Fibroblast of lung (primary cell): ENCODE measurements around the gene TTI1. TPM values are rescaled to one million over a fixed set of nuclear protein-coding genes. Genes with fewer than 3 reads are reported as not detected.

ENCODE experiments used
- DNase-seq, 2 donors: peaks; one replicate each; pipeline versions ENCODE4 v3.0.0 to v3.0.0-alpha.2; 2010; ENCODE audit warnings: low read depth in 2 of 2
- H2AFZ ChIP-seq: 2 replicates; pipeline ENCODE4 v1.5.1; 2012; ENCODE audit warnings: low read length, control low read depth, inconsistent platforms
- H3K27ac ChIP-seq: 2 replicates; pipeline ENCODE4 v1.5.1; 2011; ENCODE audit warnings: low read length, control low read depth; ENCODE audit not compliant: insufficient read depth
- H3K27me3 ChIP-seq: 2 replicates; pipeline ENCODE4 v1.5.1; 2011; ENCODE audit warnings: mild to moderate bottlenecking, low read length; ENCODE audit not compliant: control insufficient read depth, insufficient read depth
- H3K36me3 ChIP-seq: 2 replicates; pipeline ENCODE4 v1.5.1; 2011; ENCODE audit warnings: low read length; ENCODE audit not compliant: control insufficient read depth, insufficient read depth
- H3K4me1 ChIP-seq: 2 replicates; pipeline ENCODE4 v1.5.1; 2011; ENCODE audit warnings: low read length; ENCODE audit not compliant: control insufficient read depth, insufficient read depth; ENCODE audit errors: extremely low read depth
- H3K4me2 ChIP-seq: 2 replicates; pipeline ENCODE4 v1.5.1; 2011; ENCODE audit warnings: low read length, control low read depth; ENCODE audit not compliant: insufficient read depth; ENCODE audit errors: extremely low read depth
- H3K4me3 ChIP-seq, 4 experiments: fragments of 200-600 bp in 1 of 4; sonication (generic) in 1 of 4; replicated peaks in 1 of 4; 2 replicates each; pipeline ENCODE4 v1.5.1; 2011 to 2016; ENCODE audit warnings: low read length in 4 of 4, low read depth in 3 of 4, mild to moderate bottlenecking in 3 of 4, control low read depth in 2 of 4, inconsistent platforms in 1 of 4, mixed read lengths in 1 of 4; ENCODE audit not compliant: insufficient read depth in 1 of 4; ENCODE audit errors: control extremely low read depth in 1 of 4
- H3K79me2 ChIP-seq: 2 replicates; pipeline ENCODE4 v1.5.1; 2012; ENCODE audit warnings: mild to moderate bottlenecking, low read length, inconsistent platforms; ENCODE audit not compliant: control insufficient read depth, insufficient read depth
- H3K9ac ChIP-seq: 2 replicates; pipeline ENCODE4 v1.5.1; 2011; ENCODE audit warnings: mild to moderate bottlenecking, low read length, control low read depth; ENCODE audit not compliant: insufficient read depth
- H3K9me3 ChIP-seq: 2 replicates; pipeline ENCODE4 v1.5.1; 2012; ENCODE audit warnings: low read depth, low read length; ENCODE audit not compliant: control insufficient read depth, insufficient read depth
- H4K20me1 ChIP-seq: 2 replicates; pipeline ENCODE4 v1.5.1; 2011; ENCODE audit warnings: low read length; ENCODE audit not compliant: control insufficient read depth, insufficient read depth; ENCODE audit errors: extremely low read depth
- CTCF ChIP-seq, 2 donors: IDR thresholded peaks in 1 of 2; conservative IDR thresholded peaks in 1 of 2; 1 replicate in 1 of 2; 2 replicates in 1 of 2; pipeline ENCODE4 v1.5.1; 2011 to 2012; ENCODE audit warnings: low read length in 2 of 2, control low read depth in 1 of 2, inconsistent platforms in 1 of 2, low read depth in 1 of 2, mild to moderate bottlenecking in 1 of 2
- EZH2 ChIP-seq: IDR thresholded peaks from 2 replicates; pipeline ENCODE4 v1.5.1; 2012; ENCODE audit warnings: low read length, control low read depth, mild to moderate bottlenecking; ENCODE audit errors: missing control alignments
- polyA plus RNA-seq, 2 donors: library from polyadenylated mRNA; depleted of rRNA in 1 of 2; stranded (reverse) in 1 of 2; unstranded in 1 of 2; fragments of >200 nt; gene quantifications; 2 replicates each; pipeline ENCODE4 v1.2.1, GENCODE V29; 2011 to 2012; ENCODE audit warnings: missing spikeins in 1 of 2
- total RNA-seq: library from RNA; depleted of rRNA; stranded (reverse); fragments of >200 nt; gene quantifications from 2 replicates; pipeline ENCODE4 v1.2.1, GENCODE V29; 2014

TTI1 gene
- total and polyA plus RNA-seq, 2 donors (not counting 1 experiment from before 2014, with no cell fraction given), result 12.6 to 20.0 TPM

GRCh38 chr20:37979021-37979985 is 54.0 kb downstream of the TTI1 start:
- H3K9me3 ChIP-seq, result no peaks in the 10 kb centered on the region
- H3K4me3 ChIP-seq, result no peak overlapping the region
- no peaks in the 10 kb centered on the region for H3K79me2 ChIP-seq
- no peak overlapping the region for H3K9ac ChIP-seq
- no peaks in the 10 kb centered on the region for H3K4me1 ChIP-seq
- no peak for TF ChIP-seq CTCF (conservative IDR thresholded peaks at IDR 0.05 in 1 of 2, IDR thresholded peaks at IDR 0.05 in 1 of 2; ENCODE audit: low read depth in 1 of 2, low read length in 2 of 2)
- no peak for TF ChIP-seq EZH2
- no peak overlapping the region for H3K27ac ChIP-seq
- no peaks in the 10 kb centered on the region for H3K36me3 ChIP-seq
- H3K4me2 ChIP-seq, result no peak overlapping the region
- no peaks in the 10 kb centered on the region for H3K27me3 ChIP-seq
- no peak for DNase-seq
- H4K20me1 ChIP-seq, result no peaks in the 10 kb centered on the region
- no peak overlapping the region for H2AFZ ChIP-seq

- H3K27ac ChIP-seq, result no peak overlapping the region
- H3K36me3 ChIP-seq, result no peaks in the 10 kb centered on the region
- H3K4me1 ChIP-seq, result no peaks in the 10 kb centered on the region
- DNase-seq, result no peak
- H3K9ac ChIP-seq, result no peak overlapping the region
- H3K4me3 ChIP-seq, result no peak overlapping the region
- no peaks in the 10 kb centered on the region for H3K79me2 ChIP-seq
- TF ChIP-seq EZH2, result no peak
- TF ChIP-seq CTCF (conservative IDR thresholded peaks at IDR 0.05 in 1 of 2, IDR thresholded peaks at IDR 0.05 in 1 of 2; ENCODE audit: low read depth in 1 of 2, low read length in 2 of 2), result no peak
- H3K4me2 ChIP-seq, result no peak overlapping the region
- no peak overlapping the region for H2AFZ ChIP-seq
- H4K20me1 ChIP-seq, result no peaks in the 10 kb centered on the region
- no peaks in the 10 kb centered on the region for H3K27me3 ChIP-seq
- H3K9me3 ChIP-seq, result no peaks in the 10 kb centered on the region
Measured at GRCh38 chr20:37977786-37978185, 55.5 kb downstream of the TTI1 start.

- no peak for DNase-seq
- H3K79me2 ChIP-seq, result no peaks in the 10 kb centered on the region
Measured at GRCh38 chr20:37977338-37977737, 55.9 kb downstream of the TTI1 start.

More at GRCh38 chr20:37977338-37977737, 55.9 kb downstream of the TTI1 start:
- Histone ChIP-seq H3K9ac (no peak overlapping the region), H3K27me3 (no peaks in the 10 kb centered on the region), H3K4me3 (no peak overlapping the region), H3K36me3 (no peaks in the 10 kb centered on the region), H3K27ac (no peak overlapping the region), H3K4me1 (no peaks in the 10 kb centered on the region), H2AFZ (no peak overlapping the region), H4K20me1 (no peaks in the 10 kb centered on the region), H3K9me3 (no peaks in the 10 kb centered on the region), H3K4me2 (no peak overlapping the region)
- TF ChIP-seq EZH2 (no peak), CTCF (conservative IDR thresholded peaks at IDR 0.05 in 1 of 2, IDR thresholded peaks at IDR 0.05 in 1 of 2; ENCODE audit: low read depth in 1 of 2, low read length in 2 of 2) (no peak)
